ENCODE data around the gene ICA1.

ICA1 gene

DNA sequence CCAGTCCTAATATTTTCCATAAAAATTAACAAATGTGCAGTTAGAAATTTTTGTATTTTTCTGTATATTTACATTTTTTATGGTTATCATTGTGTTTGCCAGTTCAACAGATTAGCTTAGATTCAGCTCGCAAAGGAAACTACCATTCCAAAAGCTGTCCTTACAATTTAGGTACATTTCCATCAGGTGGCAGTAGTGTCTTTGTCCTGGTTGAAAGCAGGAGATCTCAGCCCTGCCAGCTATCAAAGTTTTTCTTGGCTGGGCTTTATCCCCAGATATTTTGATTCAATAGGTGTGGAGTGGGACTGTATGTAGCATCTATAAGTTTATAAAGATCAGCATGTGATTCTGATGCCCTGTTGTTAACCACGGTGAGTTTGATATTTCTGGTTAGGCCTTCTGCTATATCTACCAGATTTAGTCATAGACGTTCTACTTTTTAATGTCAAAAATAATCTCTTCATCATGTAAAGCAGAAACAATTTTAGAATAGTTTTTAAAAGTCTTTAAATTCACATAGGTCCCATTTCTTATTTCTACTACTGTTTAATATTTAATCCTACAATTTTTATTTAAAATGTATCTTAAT lies 15.5 kb upstream of the ICA1 start:
- TF ChIP-seq, protein P1, sequence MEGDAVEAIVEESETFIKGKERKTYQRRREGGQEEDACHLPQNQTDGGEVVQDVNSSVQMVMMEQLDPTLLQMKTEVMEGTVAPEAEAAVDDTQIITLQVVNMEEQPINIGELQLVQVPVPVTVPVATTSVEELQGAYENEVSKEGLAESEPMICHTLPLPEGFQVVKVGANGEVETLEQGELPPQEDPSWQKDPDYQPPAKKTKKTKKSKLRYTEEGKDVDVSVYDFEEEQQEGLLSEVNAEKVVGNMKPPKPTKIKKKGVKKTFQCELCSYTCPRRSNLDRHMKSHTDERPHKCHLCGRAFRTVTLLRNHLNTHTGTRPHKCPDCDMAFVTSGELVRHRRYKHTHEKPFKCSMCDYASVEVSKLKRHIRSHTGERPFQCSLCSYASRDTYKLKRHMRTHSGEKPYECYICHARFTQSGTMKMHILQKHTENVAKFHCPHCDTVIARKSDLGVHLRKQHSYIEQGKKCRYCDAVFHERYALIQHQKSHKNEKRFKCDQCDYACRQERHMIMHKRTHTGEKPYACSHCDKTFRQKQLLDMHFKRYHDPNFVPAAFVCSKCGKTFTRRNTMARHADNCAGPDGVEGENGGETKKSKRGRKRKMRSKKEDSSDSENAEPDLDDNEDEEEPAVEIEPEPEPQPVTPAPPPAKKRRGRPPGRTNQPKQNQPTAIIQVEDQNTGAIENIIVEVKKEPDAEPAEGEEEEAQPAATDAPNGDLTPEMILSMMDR (IDR thresholded peaks at IDR 0.05; ENCODE audit: low read depth, low read length, poor library complexity, severe bottlenecking): peak; percentile 50
- no peak for TF ChIP-seq EZH2phosphoT487 (IDR thresholded peaks at IDR 0.05; ENCODE audit: borderline replicate concordance, low read length)
- no peaks in the 10 kb centered on the region for H3K4me1 ChIP-seq (ENCODE audit: control insufficient read depth, low read length)
- no peaks in the 10 kb centered on the region for H3F3A ChIP-seq (ENCODE audit: control insufficient read depth, insufficient read depth)
- H3K27me3 ChIP-seq (ENCODE audit: control insufficient read depth, low read length): peaks cover 5% of the 10 kb centered on the region; the same call in 1 of the 2 replicates
- no peak overlapping the region for H3K4me3 ChIP-seq (ENCODE audit: low read length)
- H3K4me2 ChIP-seq (ENCODE audit: low read length): no peak overlapping the region
- H4K20me1 ChIP-seq (ENCODE audit: control insufficient read depth, insufficient read depth, low read depth, low read length): no peaks in the 10 kb centered on the region
- H3K79me2 ChIP-seq (ENCODE audit: control insufficient read depth, low read length): no peaks in the 10 kb centered on the region
- H3K27ac ChIP-seq (ENCODE audit: low read depth, low read length): no peak overlapping the region
- H3K36me3 ChIP-seq (ENCODE audit: control insufficient read depth, low read length): no peaks in the 10 kb centered on the region
- H3K9me2 ChIP-seq (replicated peaks; ENCODE audit: control insufficient read depth, low read length): no peaks in the 10 kb centered on the region
- no peaks in the 10 kb centered on the region for H3K9me3 ChIP-seq (ENCODE audit: control insufficient read depth, insufficient read depth, low read length)

DNA sequence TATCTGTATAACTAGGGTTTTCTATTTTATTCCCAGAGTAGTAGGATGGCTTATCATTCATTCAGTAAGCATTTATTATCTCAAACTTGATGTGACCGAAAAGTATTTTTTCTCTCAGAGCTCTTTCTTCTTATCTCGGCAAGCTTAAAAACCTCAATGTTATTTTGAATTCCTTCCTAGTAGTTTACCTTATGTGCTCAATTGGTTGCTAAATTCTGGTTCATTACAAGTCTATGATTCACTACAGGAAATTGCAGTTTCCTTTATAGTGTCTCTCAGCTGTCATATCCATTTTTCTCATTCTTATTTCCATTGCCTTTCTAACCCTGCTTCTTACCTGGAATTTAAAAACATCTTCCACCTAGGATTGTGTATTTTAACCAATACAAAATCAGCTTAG lies 12.6 kb upstream of the ICA1 start:
- Histone ChIP-seq H3K27ac (ENCODE audit: low read depth, low read length) (no peak overlapping the region), H3K79me2 (ENCODE audit: control insufficient read depth, low read length) (no peaks in the 10 kb centered on the region), H3F3A (ENCODE audit: control insufficient read depth, insufficient read depth) (no peaks in the 10 kb centered on the region), H3K4me2 (ENCODE audit: low read length) (no peak overlapping the region), H3K27me3 (ENCODE audit: control insufficient read depth, low read length) (peaks cover 11% of the 10 kb centered on the region; the same call in 1 of the 2 replicates), H3K4me3 (ENCODE audit: low read length) (no peak overlapping the region), H4K20me1 (ENCODE audit: control insufficient read depth, insufficient read depth, low read depth, low read length) (no peaks in the 10 kb centered on the region), H3K9me2 (replicated peaks; ENCODE audit: control insufficient read depth, low read length) (no peaks in the 10 kb centered on the region), H3K9me3 (ENCODE audit: control insufficient read depth, insufficient read depth, low read length) (no peaks in the 10 kb centered on the region), H3K4me1 (ENCODE audit: control insufficient read depth, low read length) (no peaks in the 10 kb centered on the region), H3K36me3 (ENCODE audit: control insufficient read depth, low read length) (no peaks in the 10 kb centered on the region)
- TF ChIP-seq, protein P1 (IDR thresholded peaks at IDR 0.05; ENCODE audit: low read depth, low read length, poor library complexity, severe bottlenecking): no peak
- no peak for TF ChIP-seq EZH2phosphoT487 (IDR thresholded peaks at IDR 0.05; ENCODE audit: borderline replicate concordance, low read length)

DNA sequence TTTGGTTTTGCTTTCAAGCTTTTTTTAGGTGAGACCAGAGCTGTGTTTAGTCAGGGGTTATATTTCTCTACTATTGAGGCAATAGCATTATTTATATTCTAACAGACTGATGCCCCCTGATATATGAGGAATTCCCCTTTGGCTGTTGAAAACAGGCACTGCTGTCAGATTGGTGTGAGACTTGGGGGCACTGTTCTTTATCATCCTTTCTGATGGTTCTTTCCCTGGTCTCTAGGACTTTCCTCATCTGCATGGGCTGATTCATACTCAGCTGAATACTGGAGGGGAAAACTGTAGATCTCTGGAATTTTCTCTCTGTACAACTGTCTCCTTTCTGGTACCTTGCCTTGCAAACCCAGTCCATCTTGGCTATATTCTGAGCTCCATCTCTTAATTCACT lies 10.0 kb upstream of the ICA1 start:
- Histone ChIP-seq H3K27ac (ENCODE audit: low read depth, low read length) (no peak overlapping the region), H3K9me3 (ENCODE audit: control insufficient read depth, insufficient read depth, low read length) (no peaks in the 10 kb centered on the region), H3K79me2 (ENCODE audit: control insufficient read depth, low read length) (no peaks in the 10 kb centered on the region), H3K27me3 (ENCODE audit: control insufficient read depth, low read length) (peaks cover 15% of the 10 kb centered on the region; the same call in 1 of the 2 replicates), H3K36me3 (ENCODE audit: control insufficient read depth, low read length) (no peaks in the 10 kb centered on the region), H3K4me1 (ENCODE audit: control insufficient read depth, low read length) (no peaks in the 10 kb centered on the region), H3F3A (ENCODE audit: control insufficient read depth, insufficient read depth) (no peaks in the 10 kb centered on the region), H3K4me3 (ENCODE audit: low read length) (no peak overlapping the region), H4K20me1 (ENCODE audit: control insufficient read depth, insufficient read depth, low read depth, low read length) (no peaks in the 10 kb centered on the region), H3K9me2 (replicated peaks; ENCODE audit: control insufficient read depth, low read length) (no peaks in the 10 kb centered on the region), H3K4me2 (ENCODE audit: low read length) (no peak overlapping the region)
- no peak for TF ChIP-seq EZH2phosphoT487 (IDR thresholded peaks at IDR 0.05; ENCODE audit: borderline replicate concordance, low read length)
- TF ChIP-seq, protein P1 (IDR thresholded peaks at IDR 0.05; ENCODE audit: low read depth, low read length, poor library complexity, severe bottlenecking): no peak

Data from DOHH2 (cell line).